SK-N-SH treated with all-trans-retinoic acid at 6 μM for 48 hours (cell line): ENCODE results near the gene RAPGEF4.

Experiments
- ATAC-seq: fragments of 200-7000 bp; cut with Tn5 transposase; 3 replicates; pipeline ENCODE4 v1.9.1; 2020; ENCODE audit warnings: mild to moderate bottlenecking, moderate library complexity
- ARNTL ChIP-seq: fragments of 450-650 bp; formaldehyde crosslinking; IDR thresholded peaks from 2 replicates; pipeline ENCODE4 v1.5.0; 2020; ENCODE audit warnings: low read depth, mild to moderate bottlenecking, moderate library complexity, borderline replicate concordance
- CREB5 ChIP-seq: fragments of 250-450 bp; sonication (Bioruptor Pico); IDR thresholded peaks from 2 replicates; pipeline ENCODE4 v1.5.1; 2020; ENCODE audit warnings: low read depth, mild to moderate bottlenecking, moderate library complexity
- CSDC2 ChIP-seq: fragments of 250-450 bp; sonication (Bioruptor Pico); IDR thresholded peaks from 2 replicates; pipeline ENCODE4 v1.5.0; 2020; ENCODE audit warnings: mild to moderate bottlenecking, moderate library complexity
- CSRNP3 ChIP-seq: fragments of 250-450 bp; sonication (Bioruptor Pico); IDR thresholded peaks from 2 replicates; pipeline ENCODE4 v1.5.1; 2021; ENCODE audit warnings: mild to moderate bottlenecking, moderate library complexity
- GLIS3 ChIP-seq: fragments of 250-450 bp; sonication (Bioruptor Pico); IDR thresholded peaks from 2 replicates; pipeline ENCODE4 v1.5.0; 2020; ENCODE audit warnings: mild to moderate bottlenecking, moderate library complexity
- ISL1 ChIP-seq: fragments of 250-450 bp; sonication (Bioruptor Pico); IDR thresholded peaks from 2 replicates; pipeline ENCODE4 v2.1.2; 2022; ENCODE audit warnings: mild to moderate bottlenecking, moderate library complexity
- OSR1 ChIP-seq: fragments of 250-450 bp; sonication (Bioruptor Pico); IDR thresholded peaks from 2 replicates; pipeline ENCODE4 v1.8.0; 2022; ENCODE audit warnings: moderate library complexity, mild to moderate bottlenecking, inconsistent platforms
- PATZ1 ChIP-seq: fragments of 250-450 bp; sonication (Bioruptor Pico); IDR thresholded peaks from 2 replicates; pipeline ENCODE4 v1.8.0; 2020; ENCODE audit warnings: mild to moderate bottlenecking, moderate library complexity, borderline replicate concordance
- POU6F1 ChIP-seq: fragments of 250-450 bp; sonication (Bioruptor Pico); IDR thresholded peaks from 2 replicates; pipeline ENCODE4 v1.8.0; 2021; ENCODE audit warnings: low read depth, mild to moderate bottlenecking, moderate library complexity, borderline replicate concordance
- PPARA ChIP-seq: fragments of 250-450 bp; sonication (Bioruptor Pico); IDR thresholded peaks from 2 replicates; pipeline ENCODE4 v1.5.0; 2020; ENCODE audit warnings: mild to moderate bottlenecking, borderline replicate concordance
- RARB ChIP-seq: fragments of 250-450 bp; sonication (Bioruptor Pico); IDR thresholded peaks from 2 replicates; pipeline ENCODE4 v1.8.0; 2021; ENCODE audit warnings: mild to moderate bottlenecking, moderate library complexity
- SNAI2 ChIP-seq: fragments of 250-450 bp; sonication (Bioruptor Pico); IDR thresholded peaks from 2 replicates; pipeline ENCODE4 v1.5.0; 2020; ENCODE audit warnings: mild to moderate bottlenecking, moderate library complexity
- TCF4 ChIP-seq: fragments of 250-450 bp; sonication (Bioruptor Pico); IDR thresholded peaks from 2 replicates; pipeline ENCODE4 v1.8.0; 2021; ENCODE audit warnings: mild to moderate bottlenecking, moderate library complexity, borderline replicate concordance
- TOX ChIP-seq: fragments of 250-450 bp; sonication (Bioruptor Pico); IDR thresholded peaks from 2 replicates; pipeline ENCODE4 v1.8.0; 2021; ENCODE audit warnings: mild to moderate bottlenecking, moderate library complexity, borderline replicate concordance
- TSHZ2 ChIP-seq: fragments of 250-450 bp; sonication (Bioruptor Pico); IDR thresholded peaks from 2 replicates; pipeline ENCODE4 v1.5.0; 2020; ENCODE audit warnings: mild to moderate bottlenecking, moderate library complexity
- ZC3H10 ChIP-seq: fragments of 250-450 bp; sonication (Bioruptor Pico); IDR thresholded peaks from 2 replicates; pipeline ENCODE4 v1.5.1; 2021; ENCODE audit warnings: mild to moderate bottlenecking, moderate library complexity
- ZFP3 ChIP-seq: fragments of 250-450 bp; sonication (Bioruptor Pico); IDR thresholded peaks from 2 replicates; pipeline ENCODE4 v1.5.0; 2020; ENCODE audit warnings: mild to moderate bottlenecking, moderate library complexity
- ZFP30 ChIP-seq: fragments of 450-650 bp; formaldehyde crosslinking; IDR thresholded peaks from 2 replicates; pipeline ENCODE4 v1.5.0; 2022; ENCODE audit warnings: mild to moderate bottlenecking, moderate library complexity
- ZNF70 ChIP-seq: fragments of 450-650 bp; formaldehyde crosslinking; IDR thresholded peaks from 2 replicates; pipeline ENCODE4 v1.5.0; 2020; ENCODE audit warnings: mild to moderate bottlenecking, moderate library complexity

The RAPGEF4 gene

GRCh38 chr2:172974762-172975161 is 239.1 kb downstream of the RAPGEF4 start:
- ATAC-seq, result no peak
- no peak for TF ChIP-seq ARNTL (CRISPR knock-in tag)
- no peak for TF ChIP-seq ISL1
- no peak for TF ChIP-seq GLIS3 (CRISPR knock-in tag)
- no peak for TF ChIP-seq SNAI2
- TF ChIP-seq ZNF70 (CRISPR knock-in tag), result no peak
- TF ChIP-seq ZFP30 (CRISPR knock-in tag), result no peak
- no peak for TF ChIP-seq CSRNP3 (CRISPR knock-in tag)
- TF ChIP-seq OSR1 (CRISPR knock-in tag), result no peak
- TF ChIP-seq PPARA (CRISPR knock-in tag), result no peak
- no peak for TF ChIP-seq TOX (CRISPR knock-in tag)
- TF ChIP-seq POU6F1 (CRISPR knock-in tag), result no peak
- no peak for TF ChIP-seq ZFP3
- no peak for TF ChIP-seq TCF4
- TF ChIP-seq RARB, result no peak
- TF ChIP-seq PATZ1 (CRISPR knock-in tag), result no peak

GRCh38 chr2:172976116-172976515 is 240.5 kb downstream of the RAPGEF4 start:
- ATAC-seq, result no peak
- TF ChIP-seq RARB (no peak), TSHZ2 (no peak)

- no peak for ATAC-seq
- TF ChIP-seq ZFP30 (CRISPR knock-in tag), result no peak
- TF ChIP-seq ZC3H10 (CRISPR knock-in tag), result no peak
- no peak for TF ChIP-seq CSDC2 (CRISPR knock-in tag)
Measured at GRCh38 chr2:172976816-172977215, 241.2 kb downstream of the RAPGEF4 start.

GRCh38 chr2:172977270-172978062 is 241.8 kb downstream of the RAPGEF4 start:
- TF ChIP-seq RARB, result no peak
- TF ChIP-seq OSR1 (CRISPR knock-in tag), result no peak
- no peak for TF ChIP-seq PPARA (CRISPR knock-in tag)
- TF ChIP-seq PATZ1 (CRISPR knock-in tag), result no peak
- no peak for TF ChIP-seq CREB5 (CRISPR knock-in tag)
- no peak for TF ChIP-seq ZFP3
- TF ChIP-seq ZC3H10 (CRISPR knock-in tag), result no peak
- TF ChIP-seq TOX (CRISPR knock-in tag), result no peak
- peak; percentile 44; the same call in 1 of the 3 replicates for ATAC-seq
